Measurements from ENCODE around the gene GPR137.
"Not testable (repeated sequence)": the region's sequence is repeated elsewhere in the genome, so short reads cannot be mapped to it uniquely, and the experiment has no call there.

GPR137 gene

GRCh38 chr11:64284962-64285884, at the start of gene GPR137:
GPR137 (plus strand) TSS chr11:64285848; CDS start chr11:64286525, 677 bp downstream.
- DNase-seq (ENCODE audit: low spot score): peak; percentile 63

GRCh38 chr11:64237484-64237951, 48.1 kb upstream of the GPR137 start:
- DNase-seq (ENCODE audit: low spot score): peak; percentile 28

DNA sequence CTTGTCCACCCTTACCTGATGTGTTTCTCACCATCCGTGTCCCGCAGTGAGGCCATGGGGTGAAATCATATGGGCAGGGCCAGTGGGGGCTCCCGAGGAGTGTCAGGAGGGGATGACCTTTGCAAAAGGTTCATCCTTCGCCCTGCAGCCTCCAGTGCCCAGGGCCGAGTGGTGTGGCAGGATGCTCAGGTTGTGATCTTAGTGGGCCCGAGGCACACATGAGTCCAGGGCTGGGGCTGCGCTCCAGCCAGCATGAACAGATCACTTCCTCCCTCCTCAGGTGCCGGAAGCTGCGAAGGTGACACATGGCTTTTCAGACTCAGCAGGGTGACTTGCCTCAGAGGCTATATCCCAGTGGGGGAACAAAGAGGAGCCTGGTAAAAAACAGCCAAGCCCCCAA, 47.6 kb upstream of the GPR137 start:
- no peak for DNase-seq (ENCODE audit: low spot score)

DNA sequence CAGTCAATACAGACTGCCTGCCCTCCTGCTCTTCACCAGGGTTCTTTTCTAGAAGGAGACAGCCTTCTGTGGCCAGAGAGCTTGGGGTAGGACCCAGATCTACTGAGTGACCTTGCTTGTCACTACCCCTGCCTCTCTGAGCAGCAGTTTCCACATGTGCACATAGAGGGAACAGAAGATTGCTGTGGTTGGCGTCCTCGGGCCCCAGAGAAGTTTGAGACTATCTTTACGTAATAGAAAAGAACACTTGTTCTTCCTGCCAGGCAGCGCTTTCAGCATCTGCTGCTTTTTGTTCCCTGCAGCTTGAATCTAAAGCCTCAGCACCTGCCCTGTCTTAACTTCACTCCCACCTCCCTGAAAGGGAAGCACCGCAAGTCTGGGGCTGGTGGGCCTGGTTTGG, 46.6 kb upstream of the GPR137 start:
- no peak for DNase-seq (ENCODE audit: low spot score)

DNA sequence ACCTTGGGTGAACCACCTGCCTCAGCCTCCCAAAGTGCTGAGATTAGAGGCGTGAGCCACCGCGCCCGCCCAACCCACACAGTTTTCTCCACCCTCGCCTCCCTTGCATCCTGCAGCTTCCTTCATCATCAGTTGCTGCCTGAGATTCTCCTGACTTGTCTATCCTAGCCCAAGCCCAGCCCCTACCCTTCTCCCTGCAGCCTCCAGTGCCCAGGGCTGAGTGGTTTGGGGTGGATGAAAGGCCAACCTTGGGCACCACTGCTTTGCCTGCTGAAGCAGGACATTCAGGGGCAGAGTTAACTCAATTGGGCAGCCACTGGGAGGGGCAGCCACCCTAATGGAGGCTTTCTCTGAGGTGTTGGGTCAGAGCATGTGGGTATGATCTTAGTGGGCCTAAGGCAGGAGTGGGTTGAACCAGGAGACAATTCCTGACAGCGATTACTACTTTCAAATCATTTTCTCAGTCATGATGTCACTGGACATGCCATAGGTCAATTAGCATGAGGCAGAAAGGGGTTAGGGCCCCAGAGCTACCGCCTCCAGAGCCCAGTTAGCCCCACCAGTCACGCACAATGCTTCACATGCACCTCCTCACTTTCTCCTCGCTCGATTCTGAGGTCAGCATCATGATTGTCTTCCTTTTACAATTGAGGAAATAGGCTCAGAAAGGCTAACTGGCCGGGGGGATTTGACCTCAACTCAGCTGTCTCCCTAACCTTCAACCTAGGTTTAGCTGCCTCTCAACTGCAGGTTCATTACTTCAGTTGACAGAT, 45.8 kb upstream of the GPR137 start:
- peak; percentile 55 for DNase-seq (ENCODE audit: low spot score)

GRCh38 chr11:64240435-64241240, 45.0 kb upstream of the GPR137 start, which contains the start of gene FKBP2:
FKBP2 (plus strand) TSS chr11:64241095; CDS start chr11:64242388, 1,293 bp downstream.
- DNase-seq (ENCODE audit: low spot score): peak; percentile 95

DNA sequence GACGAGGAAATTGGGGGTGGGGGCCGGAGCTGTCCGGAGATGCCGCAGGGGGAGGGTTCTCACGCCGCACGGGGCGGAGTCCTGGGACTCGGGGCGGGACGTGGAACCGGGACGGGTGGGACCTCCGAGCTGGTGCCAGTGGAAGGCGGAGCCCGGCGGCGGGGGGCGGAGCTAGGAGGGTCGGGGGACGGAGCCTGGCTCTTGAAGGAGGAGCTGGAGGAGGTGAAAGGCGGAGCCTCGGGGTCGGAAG, 44.5 kb upstream of the GPR137 start:
- peak; percentile 98 for DNase-seq (ENCODE audit: low spot score)

DNA sequence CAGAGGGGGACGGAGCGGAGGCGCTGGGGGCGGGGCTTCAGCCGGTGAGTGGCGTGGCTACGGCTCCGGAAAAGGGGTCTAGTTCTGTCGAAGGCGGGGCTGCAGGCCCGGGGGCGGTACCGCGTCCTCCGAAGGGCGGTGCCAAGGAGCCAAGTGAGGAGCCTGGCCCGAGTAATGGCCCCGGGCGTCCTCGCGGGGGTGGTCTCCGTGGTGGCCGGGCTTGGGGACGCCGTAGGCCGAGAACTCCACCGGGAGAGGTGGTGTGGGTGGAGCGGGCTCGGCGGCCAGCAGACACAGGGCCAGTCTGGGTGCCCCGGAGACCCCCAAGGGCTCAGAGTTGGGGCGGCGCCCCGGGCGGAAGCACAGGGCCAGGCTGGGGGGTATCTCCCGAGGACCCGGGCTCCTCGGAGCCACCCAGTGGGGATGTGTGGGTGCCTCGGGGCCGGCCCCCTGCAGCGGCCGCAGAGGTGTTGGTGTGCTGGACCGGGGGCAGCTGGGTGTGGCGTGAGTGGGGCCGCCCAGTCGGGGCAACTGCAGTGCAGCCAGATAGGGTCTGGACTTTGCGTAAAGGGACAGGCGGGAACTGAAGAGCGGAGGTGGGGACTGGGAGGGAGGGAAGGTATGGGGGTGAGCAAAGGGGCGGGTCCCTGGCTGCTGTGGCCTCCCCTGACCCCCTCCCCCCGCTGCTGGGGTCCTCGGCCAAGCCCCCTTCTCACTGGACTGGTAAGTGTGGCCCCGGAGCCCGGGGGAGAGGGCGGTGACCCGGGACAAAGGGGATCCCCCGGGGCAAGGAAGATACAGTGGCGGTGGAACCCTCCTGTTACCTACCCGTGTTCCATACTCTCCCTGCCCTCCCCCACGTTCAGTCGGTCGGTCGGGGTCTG, 43.9 kb upstream of the GPR137 start:
- peak; percentile 72 for DNase-seq (ENCODE audit: low spot score)

DNA sequence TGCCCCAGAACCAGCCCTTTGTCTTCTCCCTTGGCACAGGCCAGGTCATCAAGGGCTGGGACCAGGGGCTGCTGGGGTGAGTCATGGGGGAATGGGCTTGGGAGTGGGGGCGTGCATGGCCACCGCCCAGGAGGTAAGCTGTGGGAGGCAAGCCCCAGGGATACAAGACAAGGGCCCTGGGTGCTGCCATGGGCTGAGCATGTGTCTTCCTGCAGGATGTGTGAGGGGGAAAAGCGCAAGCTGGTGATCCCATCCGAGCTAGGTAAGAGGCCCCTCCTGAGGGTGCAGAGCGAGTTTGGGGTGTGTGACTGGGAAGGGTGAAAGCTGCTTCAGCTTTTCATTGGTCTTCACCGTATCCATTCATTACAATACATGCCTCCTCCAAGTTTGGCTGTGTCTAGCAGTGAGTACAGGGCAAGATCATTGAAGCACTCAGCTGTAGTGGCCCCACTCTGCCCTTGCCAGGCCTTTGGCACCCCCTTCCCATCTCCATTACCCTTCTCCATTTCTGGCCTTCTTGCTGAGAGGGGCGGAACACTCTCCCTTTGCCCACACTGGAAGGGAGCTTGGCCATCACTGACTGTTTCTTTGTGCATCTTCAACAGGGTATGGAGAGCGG, 42.3 kb upstream of the GPR137 start:
- DNase-seq (ENCODE audit: low spot score): no peak

- no peak for DNase-seq (ENCODE audit: low spot score)
Observed at GRCh38 chr11:64244107-64244506, 41.5 kb upstream of the GPR137 start.

GRCh38 chr11:64244966-64245365, 40.7 kb upstream of the GPR137 start:
- no peak for DNase-seq (ENCODE audit: low spot score)

DNA sequence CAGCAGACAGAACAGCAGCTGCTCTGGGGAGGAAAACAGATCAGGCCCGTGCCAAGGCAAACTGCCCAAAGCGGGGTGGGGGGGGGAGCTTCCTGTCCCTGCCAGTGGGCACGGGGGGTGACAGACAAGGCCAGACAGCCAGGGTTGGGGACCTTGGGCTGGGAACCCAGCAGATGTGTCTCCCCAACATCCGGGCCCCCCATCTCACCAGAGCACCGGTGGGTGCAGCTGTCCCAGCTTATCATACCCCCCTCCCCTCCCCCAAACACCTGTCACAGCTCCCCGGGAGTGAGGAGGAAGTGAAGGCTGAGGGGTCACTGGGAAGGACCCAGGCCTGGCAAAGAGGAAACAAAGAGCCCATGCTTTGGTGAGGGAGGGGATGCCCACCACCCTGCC, 40.2 kb upstream of the GPR137 start:
- no peak for DNase-seq (ENCODE audit: low spot score)

GRCh38 chr11:64245797-64246620, 39.6 kb upstream of the GPR137 start:
- peak; percentile 89 for DNase-seq (ENCODE audit: low spot score)

- DNase-seq (ENCODE audit: low spot score): not testable (repeated sequence)
Observed at GRCh38 chr11:64246621-64246870, 39.1 kb upstream of the GPR137 start.

DNA sequence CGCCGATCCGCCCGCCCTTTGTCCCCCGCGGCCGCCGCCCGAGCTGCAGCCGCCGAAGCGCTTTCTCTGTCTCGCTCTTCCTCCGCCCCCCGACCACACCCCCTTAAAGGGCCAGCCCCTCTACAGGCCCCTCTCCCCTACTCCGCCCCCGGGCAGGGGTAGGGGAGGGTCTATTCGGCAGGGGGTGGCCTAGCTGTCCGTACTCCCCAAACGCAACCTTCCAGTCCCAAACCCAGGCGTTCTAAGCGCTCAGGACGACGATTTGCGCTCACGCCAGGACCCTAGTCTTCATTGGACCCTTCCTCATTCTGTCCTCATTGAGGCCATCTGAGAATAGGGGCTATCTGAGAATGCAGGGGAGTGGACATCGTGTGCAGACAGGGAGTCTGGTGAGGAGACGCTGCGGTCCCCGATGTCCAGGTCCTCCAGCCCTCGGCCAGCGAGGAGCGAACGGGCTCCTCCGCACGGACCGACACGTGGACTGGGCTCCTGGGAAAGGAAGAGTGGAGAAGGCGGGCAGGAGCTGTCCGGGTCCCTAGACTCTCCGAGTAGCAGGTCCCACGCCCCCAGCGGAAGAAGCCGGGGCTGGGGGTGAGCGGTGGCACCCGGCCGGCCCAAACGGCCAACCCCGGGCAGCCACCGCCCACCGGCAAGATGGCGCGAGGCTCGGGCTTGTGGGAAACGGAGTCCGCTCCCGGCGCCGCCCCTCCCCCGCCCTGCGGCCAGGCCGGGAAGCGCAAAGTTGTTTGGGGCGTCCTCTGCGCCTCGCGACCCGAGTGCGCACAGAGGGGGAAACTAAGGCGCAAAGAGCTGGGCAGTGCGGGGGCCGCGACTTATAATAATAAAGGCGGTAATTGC, 38.5 kb upstream of the GPR137 start, which contains the start of gene PPP1R14B:
Gene PPP1R14B (minus strand): TSS at position 73 of the 858 bp plus-strand sequence. CDS start 270 bp downstream, outside the sequence.
- DNase-seq (ENCODE audit: low spot score): peak; percentile 91

DNA sequence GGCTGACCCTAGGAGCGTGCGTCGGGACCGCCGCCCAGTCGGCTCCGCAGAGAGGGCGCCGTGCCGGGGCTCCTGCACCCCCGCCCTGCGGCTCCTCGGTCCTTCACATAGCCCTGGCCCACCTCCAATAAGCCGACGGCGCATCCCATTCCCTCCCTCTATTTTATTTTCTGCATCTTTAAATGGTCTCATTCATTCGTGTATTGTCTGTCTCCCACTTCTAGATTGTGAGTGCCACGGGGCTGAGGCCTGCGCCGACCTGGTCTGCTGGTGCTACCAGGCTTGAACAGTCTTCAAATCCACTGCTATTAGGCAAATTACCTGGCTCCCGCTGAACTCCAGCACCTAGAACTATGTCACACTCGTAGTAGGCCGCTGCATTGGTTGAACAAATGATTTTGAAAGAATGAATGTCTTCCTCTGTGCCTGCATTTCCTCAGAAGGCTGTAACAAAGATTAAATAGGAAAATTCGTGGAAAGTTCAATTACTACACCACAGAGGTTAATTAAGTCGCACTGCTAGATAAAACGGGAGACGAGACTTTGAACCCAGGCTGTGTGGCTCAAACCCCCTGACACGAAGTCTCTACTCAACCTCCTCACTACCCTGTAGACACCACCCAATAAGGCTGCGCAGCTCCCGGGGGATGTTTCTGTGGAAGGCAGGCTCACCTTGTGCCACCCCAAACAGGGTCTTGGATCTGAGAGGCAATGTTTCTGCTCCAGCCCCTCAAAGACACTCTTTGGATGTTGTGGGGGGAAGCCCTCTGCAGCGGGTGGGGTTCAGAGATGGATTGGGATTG, 37.7 kb upstream of the GPR137 start:
- DNase-seq (ENCODE audit: low spot score): no peak

GRCh38 chr11:64248578-64248977, 37.1 kb upstream of the GPR137 start:
- DNase-seq (ENCODE audit: low spot score): no peak

GRCh38 chr11:64249038-64249437, 36.6 kb upstream of the GPR137 start:
- DNase-seq (ENCODE audit: low spot score): no peak
